ENCODE measurements around the gene SMARCAD1.

Gene SMARCAD1

GRCh38 chr4:94262163-94263016, 54.7 kb downstream of the SMARCAD1 start:
- TF ChIP-seq CTCF (IDR thresholded peaks at IDR 0.05; ENCODE audit: borderline replicate concordance, insufficient read depth, low read depth, low read length): no peak
- H3K4me3 ChIP-seq (ENCODE audit: low read depth, low read length): no peak overlapping the region

- no peak for TF ChIP-seq CTCF (IDR thresholded peaks at IDR 0.05; ENCODE audit: borderline replicate concordance, insufficient read depth, low read depth, low read length)
- no peak overlapping the region for H3K4me3 ChIP-seq (ENCODE audit: low read depth, low read length)
Observed at GRCh38 chr4:94267037-94267436, 59.4 kb downstream of the SMARCAD1 start.

GRCh38 chr4:94271248-94271647, 63.6 kb downstream of the SMARCAD1 start:
- no peak for TF ChIP-seq CTCF (IDR thresholded peaks at IDR 0.05; ENCODE audit: borderline replicate concordance, insufficient read depth, low read depth, low read length)

GRCh38 chr4:94274912-94275311, 67.2 kb downstream of the SMARCAD1 start:
- TF ChIP-seq CTCF (IDR thresholded peaks at IDR 0.05; ENCODE audit: borderline replicate concordance, insufficient read depth, low read depth, low read length): no peak
- H3K4me3 ChIP-seq (ENCODE audit: low read depth, low read length): no peak overlapping the region

More at GRCh38 chr4:94271248-94271647, 63.6 kb downstream of the SMARCAD1 start:
- H3K4me3 ChIP-seq (ENCODE audit: low read depth, low read length): no peak overlapping the region

- no peak overlapping the region for H3K4me3 ChIP-seq (ENCODE audit: low read depth, low read length)
- no peak for TF ChIP-seq CTCF (IDR thresholded peaks at IDR 0.05; ENCODE audit: borderline replicate concordance, insufficient read depth, low read depth, low read length)
Observed at GRCh38 chr4:94276204-94276603, 68.5 kb downstream of the SMARCAD1 start.

GRCh38 chr4:94277534-94277933, 69.9 kb downstream of the SMARCAD1 start:
- H3K4me3 ChIP-seq (ENCODE audit: low read depth, low read length): no peak overlapping the region
- TF ChIP-seq CTCF (IDR thresholded peaks at IDR 0.05; ENCODE audit: borderline replicate concordance, insufficient read depth, low read depth, low read length): no peak

GRCh38 chr4:94278781-94279180, 71.1 kb downstream of the SMARCAD1 start:
- no peak for TF ChIP-seq CTCF (IDR thresholded peaks at IDR 0.05; ENCODE audit: borderline replicate concordance, insufficient read depth, low read depth, low read length)
- H3K4me3 ChIP-seq (ENCODE audit: low read depth, low read length): no peak overlapping the region
